Embryonic facial prominence (tissue), 1 donor: ENCODE results near the gene SRSF10.
"Not testable (repeated sequence)": the region's sequence is repeated elsewhere in the genome, so short reads cannot be mapped to it uniquely, and the experiment has no call there.

Experiments used
- DNase-seq: peaks from one replicate; pipeline ENCODE4 v3.0.0-alpha.2; 2016; ENCODE audit errors: extremely low spot score

The SRSF10 gene

GRCh38 chr1:23958810-23959460 lies 21.2 kb downstream of the SRSF10 start:
- DNase-seq: peak; percentile 75

- not testable (repeated sequence) for DNase-seq
Measured at GRCh38 chr1:23958040-23958809, 21.9 kb downstream of the SRSF10 start.

DNA sequence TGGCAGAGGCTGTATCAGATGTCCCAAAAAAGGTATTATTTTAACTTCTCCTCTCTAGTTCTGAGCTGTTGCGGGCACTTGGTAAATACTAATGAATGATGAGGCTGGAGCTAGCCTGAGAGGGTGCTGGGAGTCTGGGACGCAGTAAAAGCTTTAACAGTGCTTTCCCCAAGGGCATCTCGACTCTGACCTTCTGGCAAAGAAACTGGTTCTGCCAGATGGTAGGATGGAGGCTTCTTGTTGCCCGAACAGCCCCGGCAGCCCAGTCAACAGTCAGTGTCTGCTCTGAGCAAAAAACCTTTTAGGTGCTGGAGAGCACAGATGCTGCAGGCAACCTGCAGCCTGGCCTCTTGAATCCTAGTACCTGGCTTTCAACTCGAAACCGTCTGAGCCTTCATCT lies 23.0 kb downstream of the SRSF10 start:
- DNase-seq: peak; percentile 6

GRCh38 chr1:23953020-23953419 lies 27.1 kb downstream of the SRSF10 start:
- DNase-seq: peak; percentile 4

DNA sequence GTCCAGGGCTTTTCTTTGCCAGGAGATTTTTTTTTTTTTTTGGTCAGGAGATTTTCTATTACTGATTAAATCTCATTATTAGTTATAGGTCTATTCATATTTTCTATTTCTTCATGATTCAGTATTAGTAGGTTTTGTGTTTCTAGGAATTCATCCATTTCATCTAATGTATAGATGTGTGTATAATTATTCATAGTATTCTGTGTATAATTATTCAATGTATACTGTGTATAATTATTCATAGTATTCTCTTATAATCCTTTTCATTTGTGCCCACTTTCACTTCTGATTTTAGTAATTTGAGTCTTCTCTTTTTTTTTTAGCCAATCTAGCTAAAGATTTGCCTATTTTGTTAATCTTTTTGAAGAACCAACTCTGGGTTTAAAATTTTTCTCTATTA lies 32.8 kb downstream of the SRSF10 start:
- no peak for DNase-seq

GRCh38 chr1:23936481-23937176 lies 43.5 kb downstream of the SRSF10 start:
- DNase-seq: no peak

DNA sequence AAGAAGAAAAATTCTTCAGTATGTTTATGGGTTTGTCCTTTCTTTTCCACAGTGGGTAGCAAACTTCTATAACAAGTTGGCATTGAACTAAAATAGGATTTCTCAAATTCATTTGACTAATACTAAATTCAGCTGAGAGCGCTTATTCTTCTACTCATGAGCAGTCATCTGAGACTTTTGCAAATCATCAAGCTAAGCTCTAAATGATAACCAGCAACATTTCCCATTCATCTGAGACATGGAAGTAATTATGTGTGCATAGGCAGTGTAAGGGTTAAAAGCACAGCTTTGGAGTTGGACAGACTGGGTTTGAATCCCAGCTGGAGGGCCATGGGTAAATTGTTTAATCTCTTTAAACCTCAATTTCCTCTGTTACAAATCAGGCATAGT lies 48.6 kb downstream of the SRSF10 start:
- DNase-seq: peak; percentile 7

DNA sequence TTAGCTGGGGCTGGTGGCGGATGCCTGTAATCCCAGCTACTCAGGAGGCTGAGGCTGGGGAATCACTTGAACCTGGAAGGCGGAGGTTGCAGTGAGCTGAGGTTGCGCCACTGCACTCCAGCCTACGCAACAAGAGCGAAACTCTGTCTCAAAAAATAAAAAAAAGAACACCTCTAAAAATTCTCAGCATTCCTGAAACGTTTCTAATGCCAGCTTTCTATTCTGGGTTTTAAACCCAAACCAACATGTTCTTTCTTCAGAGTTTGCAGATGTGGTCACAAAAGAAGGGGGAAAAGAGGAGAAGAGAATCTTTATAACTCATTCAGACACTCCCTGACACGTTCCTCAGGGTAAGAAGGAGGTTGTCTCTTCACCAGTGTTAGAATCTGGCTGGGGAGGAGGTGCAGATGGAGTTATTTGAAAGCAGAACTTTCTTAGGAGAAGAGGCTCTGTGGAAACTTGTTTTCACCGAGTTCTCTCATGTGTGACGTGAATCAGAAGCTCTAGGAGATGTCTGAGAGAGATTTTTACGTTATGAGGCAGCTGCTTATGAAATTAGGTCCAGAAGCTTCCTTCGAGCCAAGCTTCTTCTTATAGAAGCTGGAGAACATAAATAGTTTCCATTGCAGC lies 49.2 kb downstream of the SRSF10 start:
- peak; percentile 74 for DNase-seq

DNA sequence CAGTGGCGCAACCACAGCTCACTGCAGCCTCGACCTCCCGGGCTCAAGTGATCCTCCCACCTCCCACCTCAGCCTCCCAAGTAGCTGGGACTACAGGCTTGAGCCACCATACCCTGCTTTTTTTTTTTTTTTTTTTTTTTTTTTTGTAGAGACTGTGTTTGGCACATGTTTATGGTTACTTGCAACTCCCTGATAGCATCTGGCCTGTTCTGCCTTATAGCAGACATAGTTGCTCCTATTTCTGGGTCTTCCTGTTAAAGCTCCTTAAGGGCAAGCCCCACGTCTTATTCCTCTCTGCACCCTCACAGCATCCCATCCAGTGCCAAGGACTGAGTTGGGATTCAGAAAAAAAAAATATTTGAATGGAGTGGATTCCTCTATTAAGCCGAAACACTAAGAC lies 49.9 kb downstream of the SRSF10 start:
- DNase-seq: no peak

DNA sequence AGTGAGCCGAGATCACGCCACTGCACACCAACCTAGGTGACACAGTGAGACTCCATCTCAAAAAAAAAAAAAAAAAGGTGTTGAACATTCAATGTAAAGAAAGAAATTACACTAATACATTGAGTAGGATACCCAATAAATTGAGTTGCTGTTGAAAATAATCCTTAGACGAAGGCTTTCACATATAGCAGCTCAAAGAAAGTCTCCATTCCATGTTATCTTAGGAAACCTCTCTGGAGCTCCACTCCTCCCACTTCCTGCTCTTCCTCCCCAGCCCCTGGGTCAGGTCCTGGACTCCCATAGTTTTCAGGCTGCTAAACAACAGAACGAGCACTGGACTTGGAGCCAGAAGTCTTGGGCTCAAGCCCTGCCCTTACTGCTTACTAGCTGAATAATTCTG lies 51.3 kb downstream of the SRSF10 start:
- no peak for DNase-seq

- DNase-seq: no peak
Measured at GRCh38 chr1:23927097-23927496, 53.0 kb downstream of the SRSF10 start.

DNA sequence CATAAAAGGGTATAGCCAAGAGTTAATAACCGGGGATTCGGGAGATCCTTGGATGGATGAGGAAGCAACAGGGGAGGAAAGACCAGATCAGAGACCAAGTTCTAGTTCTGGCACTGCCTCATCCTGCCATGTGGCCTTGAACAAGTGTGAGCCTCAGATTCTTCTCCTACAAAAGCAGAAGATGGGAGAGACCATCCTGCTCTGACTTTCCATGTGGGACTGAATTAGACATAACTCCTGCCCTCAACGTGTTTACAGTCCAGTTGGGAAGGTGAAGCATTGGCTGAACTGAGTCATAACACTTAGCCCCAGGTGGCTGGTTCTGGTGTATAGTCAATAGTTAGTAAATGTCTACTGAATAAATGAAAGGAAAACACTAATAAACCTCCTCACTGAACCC lies 54.8 kb downstream of the SRSF10 start:
- DNase-seq: no peak

DNA sequence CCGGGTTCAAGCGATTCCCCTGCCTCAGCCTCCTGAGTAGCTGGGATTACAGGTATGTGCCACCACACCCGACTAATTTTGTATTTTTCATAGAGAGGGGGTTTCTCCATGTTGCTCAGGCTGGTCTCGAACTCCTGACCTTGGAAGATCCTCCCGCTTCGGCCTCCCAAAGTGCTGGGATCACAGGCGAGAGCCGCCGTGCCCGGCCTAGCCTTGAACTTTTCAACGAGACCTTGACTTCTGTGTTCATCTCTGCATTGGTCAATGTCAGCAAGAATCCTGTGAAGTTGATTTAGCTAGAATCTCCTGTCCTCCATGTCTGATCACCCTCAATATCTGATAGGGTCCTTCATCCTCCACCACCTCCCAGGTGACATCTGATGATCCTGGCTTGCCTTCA lies 55.5 kb downstream of the SRSF10 start:
- DNase-seq: no peak

GRCh38 chr1:23923592-23924499 lies 56.3 kb downstream of the SRSF10 start:
- DNase-seq: no peak

DNA sequence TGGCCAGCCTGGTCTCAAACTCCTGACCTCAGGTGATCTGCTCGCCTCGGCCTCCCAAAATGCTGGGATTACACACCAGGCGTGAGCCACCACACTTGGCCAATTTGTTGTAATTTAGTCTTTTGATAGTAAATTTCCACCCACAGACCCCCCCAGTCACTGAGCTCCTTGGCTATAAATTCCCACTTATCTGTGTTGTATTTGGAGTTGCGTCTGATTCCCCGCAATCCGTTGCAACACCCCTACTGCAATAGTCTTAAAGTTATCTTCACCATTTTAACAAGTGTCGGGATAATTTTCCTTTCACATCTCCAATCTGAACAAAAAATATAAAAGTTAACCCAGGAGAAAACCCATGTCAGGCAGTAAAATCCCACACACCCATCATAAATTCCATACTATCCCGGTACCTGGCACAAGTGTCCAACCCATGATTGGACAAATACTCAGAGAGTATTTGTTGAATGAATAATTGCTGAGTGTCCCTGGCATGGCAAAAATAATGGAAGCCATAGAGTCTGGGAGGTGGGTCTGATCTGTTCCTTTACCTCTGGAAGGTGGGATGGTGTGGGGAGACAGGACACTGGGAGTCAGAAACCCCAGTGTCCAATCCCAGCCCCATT lies 57.7 kb downstream of the SRSF10 start:
- DNase-seq: no peak

DNA sequence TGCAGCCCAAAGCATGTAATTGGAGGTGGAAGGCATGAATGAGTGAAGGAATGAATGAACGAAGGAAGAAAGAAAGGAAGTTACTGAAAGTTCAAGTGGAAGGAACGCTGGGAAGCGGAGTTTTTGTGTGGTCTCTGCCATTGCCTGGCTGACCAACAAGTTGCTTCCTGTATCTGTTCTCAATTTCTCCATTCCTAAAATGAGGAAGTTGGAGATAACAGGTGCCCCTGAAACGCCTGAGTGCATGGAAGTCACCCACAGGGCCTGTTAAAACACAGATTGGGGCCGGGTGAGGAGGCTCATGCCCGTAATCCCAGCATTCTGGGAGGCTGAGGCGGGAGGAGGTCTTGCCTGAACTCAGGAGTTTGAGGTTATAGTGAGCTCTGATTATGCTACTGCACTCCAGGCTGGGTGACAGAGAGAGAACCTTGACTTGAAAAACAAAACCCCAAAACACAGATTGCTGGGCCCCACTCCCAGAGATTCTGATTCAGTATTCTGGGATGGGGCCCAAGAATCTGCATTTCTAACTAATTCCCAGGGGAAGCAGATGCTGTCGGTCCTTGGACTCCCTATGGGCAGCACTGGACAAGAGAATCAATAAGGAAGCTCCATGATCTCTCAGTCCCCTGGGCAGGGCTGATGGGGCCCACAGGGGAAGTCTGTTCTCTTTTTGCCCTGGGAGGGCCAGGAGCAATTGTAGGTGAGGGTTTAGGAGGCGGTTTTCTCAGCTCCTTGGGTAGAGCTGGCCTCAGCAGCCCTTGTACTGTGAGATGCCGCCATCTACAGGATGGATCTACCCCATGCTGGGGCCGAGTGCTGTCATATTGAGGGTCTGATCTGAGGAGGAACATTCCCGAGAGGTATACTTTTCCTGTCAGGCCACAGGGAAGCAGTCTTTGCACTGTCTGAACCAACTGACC lies 63.7 kb downstream of the SRSF10 start:
- DNase-seq: peak; percentile 12

GRCh38 chr1:23915466-23915865 lies 64.7 kb downstream of the SRSF10 start:
- no peak for DNase-seq

DNA sequence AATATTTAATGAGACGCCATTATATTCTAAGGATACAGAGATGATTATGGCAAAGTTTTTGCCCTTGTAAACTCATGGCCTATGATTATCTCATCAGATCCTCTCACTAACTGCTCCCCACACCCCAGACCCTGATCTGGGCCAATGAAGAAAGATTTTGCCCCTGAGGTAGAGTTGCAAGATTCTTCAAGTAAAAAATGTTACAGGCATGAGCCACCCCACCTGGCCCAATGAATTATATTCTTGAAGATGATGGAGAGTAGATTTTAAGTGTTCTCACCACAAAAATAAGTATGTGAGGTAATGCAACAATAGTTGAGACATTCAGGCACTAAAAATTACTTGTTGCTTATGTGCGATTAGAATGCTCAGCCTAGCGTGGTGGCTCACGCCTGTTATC lies 65.2 kb downstream of the SRSF10 start:
- no peak for DNase-seq
